HepG2 (cell line): Measurements from ENCODE around the gene PCYT2. TPM values are rescaled to one million over a fixed set of nuclear protein-coding genes. Genes with fewer than 3 reads are reported as not detected.

ENCODE experiments used
- ATF7 ChIP-seq, 2 experiments: fragments of 450-650 bp in 1 of 2; sonication (generic) in 1 of 2; formaldehyde crosslinking in 1 of 2; IDR thresholded peaks; 2 replicates each; pipeline versions ENCODE4 v1.4.0 to v1.6.1; 2016 to 2020; ENCODE audit warnings: antibody characterized with exemption in 1 of 2, mild to moderate bottlenecking in 1 of 2, missing genetic modification reagents in 1 of 2
- FOXJ3 ChIP-seq: sonication (generic); formaldehyde crosslinking; IDR thresholded peaks from 2 replicates; pipeline ENCODE4 v1.4.0; 2020; ENCODE audit warnings: missing genetic modification reagents, mild to moderate bottlenecking, borderline replicate concordance
- MAFF ChIP-seq: IDR thresholded peaks from 2 replicates; pipeline ENCODE4 v1.6.1; 2011; ENCODE audit warnings: low read depth, low read length, improper control_type of control experiment
- MTA3 ChIP-seq: sonication (generic); formaldehyde crosslinking; IDR thresholded peaks from 2 replicates; pipeline ENCODE4 v1.4.0; 2020; ENCODE audit warnings: missing genetic modification reagents
- RFXAP ChIP-seq: sonication (generic); formaldehyde crosslinking; IDR thresholded peaks from 2 replicates; pipeline ENCODE4 v1.4.0; 2020; ENCODE audit warnings: missing genetic modification reagents, borderline replicate concordance
- ZNF260 ChIP-seq: sonication (generic); formaldehyde crosslinking; IDR thresholded peaks from 2 replicates; pipeline ENCODE4 v1.4.0; 2020; ENCODE audit warnings: missing genetic modification reagents, low read depth, mild to moderate bottlenecking, borderline replicate concordance
- ZNF274 ChIP-seq: sonication (generic); formaldehyde crosslinking; IDR thresholded peaks from 2 replicates; pipeline ENCODE4 v1.5.1; 2020; ENCODE audit warnings: mild to moderate bottlenecking, missing genetic modification reagents
- ZNF3 ChIP-seq: IDR thresholded peaks from 2 replicates; pipeline ENCODE4 v1.7.0; 2017; ENCODE audit warnings: inconsistent platforms
- ZNF337 ChIP-seq: sonication (generic); formaldehyde crosslinking; IDR thresholded peaks from 2 replicates; pipeline ENCODE4 v1.5.1; 2020; ENCODE audit warnings: missing genetic modification reagents, low read depth, mild to moderate bottlenecking, borderline replicate concordance
- ZNF430 ChIP-seq: sonication (generic); formaldehyde crosslinking; IDR thresholded peaks from 2 replicates; pipeline ENCODE4 v1.9.0; 2021; ENCODE audit warnings: mild to moderate bottlenecking, missing genetic modification reagents
- ZNF660 ChIP-seq: sonication (generic); formaldehyde crosslinking; IDR thresholded peaks from 2 replicates; pipeline ENCODE4 v1.5.1; 2020; ENCODE audit warnings: mild to moderate bottlenecking, low read depth, missing genetic modification reagents, borderline replicate concordance
- polyA plus RNA-seq, 8 experiments: library from polyadenylated mRNA; depleted of rRNA in 3 of 8; stranded (reverse) in 7 of 8; unstranded in 1 of 8; fragments of >200 nt; fragmentation: Illumina TruSeq in 4 of 8; extraction: Trizol in 4 of 8; gene quantifications; 2 replicates each; pipeline versions ENCODE4 v1.2.1 to v1.2.3, GENCODE V29; 2011 to 2016; ENCODE audit warnings: low read depth in 4 of 8, missing spikeins in 1 of 8, mixed read lengths in 1 of 8; ENCODE audit not compliant: insufficient read depth in 1 of 8
- total RNA-seq, 5 experiments: library from RNA; depleted of rRNA; stranded (reverse); fragments of >200 nt; fragmentation: Illumina TruSeq; extraction: Trizol; gene quantifications; 2 replicates each; pipeline ENCODE4 v1.2.3, GENCODE V29; 2016; ENCODE audit warnings: low read depth in 1 of 5
- TF ChIP-seq, protein P1 (sequence below): IDR thresholded peaks from 2 replicates; pipeline ENCODE4 v1.6.1; 2012; ENCODE audit warnings: low read depth, low read length, improper control_type of control experiment
- TF ChIP-seq, protein P2 (sequence below): sonication (generic); formaldehyde crosslinking; IDR thresholded peaks from 2 replicates; pipeline ENCODE4 v1.4.0; 2020; ENCODE audit warnings: mild to moderate bottlenecking, missing genetic modification reagents
- TF ChIP-seq, protein P3 (sequence below): sonication (generic); formaldehyde crosslinking; IDR thresholded peaks from 2 replicates; pipeline ENCODE4 v1.4.0; 2020; ENCODE audit warnings: missing genetic modification reagents, low read depth, mild to moderate bottlenecking, borderline replicate concordance
- TF ChIP-seq, protein P4 (sequence below): sonication (generic); formaldehyde crosslinking; IDR thresholded peaks from 2 replicates; pipeline ENCODE4 v1.4.0; 2020; ENCODE audit warnings: missing genetic modification reagents

PCYT2 gene
- total and polyA plus RNA-seq, 2 of the 13 experiments (the other 11 are each of a cell fraction or from before 2014, with no cell fraction given), result 147 to 297 TPM

DNA sequence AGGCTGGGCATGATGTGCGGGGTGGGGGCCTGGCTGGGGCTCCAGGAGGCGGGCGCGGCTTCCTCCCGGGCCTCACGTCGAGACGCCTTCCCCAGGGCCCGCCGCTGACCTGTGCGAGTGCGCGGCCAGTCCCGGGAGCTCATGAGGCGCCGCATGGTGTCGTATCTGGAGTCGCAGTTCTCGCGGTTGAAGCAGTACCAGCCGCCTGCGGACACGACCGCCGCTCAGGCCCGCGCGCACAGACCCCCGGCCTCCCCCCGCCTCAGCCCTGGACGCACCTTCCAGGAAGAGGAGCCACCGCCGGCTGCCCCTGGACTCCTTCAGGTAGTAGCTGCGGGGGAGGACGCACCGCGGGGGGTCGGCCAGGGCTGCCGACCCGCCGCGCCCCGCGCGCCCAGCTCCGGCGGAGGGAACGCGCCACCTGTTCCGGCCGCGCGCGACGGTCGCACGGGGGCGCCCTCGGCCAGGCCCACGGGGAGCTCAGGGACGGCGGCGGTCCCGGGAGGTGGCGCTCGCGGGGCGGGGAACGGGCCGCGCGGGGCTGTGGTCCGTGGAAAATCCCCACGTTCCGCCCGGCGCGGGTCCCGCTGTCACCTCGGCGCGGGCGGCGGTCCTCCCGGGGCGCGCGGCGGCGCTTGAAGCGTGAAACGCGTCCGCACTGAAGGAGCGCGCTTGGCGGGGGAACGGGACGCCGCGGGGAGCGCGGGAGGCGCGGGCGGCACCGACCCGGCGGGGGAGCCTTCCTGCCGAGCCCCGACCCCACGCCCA is 48.3 kb upstream of the PCYT2 start (continued):
- TF ChIP-seq ZNF274 (CRISPR knock-in tag), result no peak; the same call in 1 of the 2 replicates
- TF ChIP-seq ZNF260, result no peak
- TF ChIP-seq, protein P1, sequence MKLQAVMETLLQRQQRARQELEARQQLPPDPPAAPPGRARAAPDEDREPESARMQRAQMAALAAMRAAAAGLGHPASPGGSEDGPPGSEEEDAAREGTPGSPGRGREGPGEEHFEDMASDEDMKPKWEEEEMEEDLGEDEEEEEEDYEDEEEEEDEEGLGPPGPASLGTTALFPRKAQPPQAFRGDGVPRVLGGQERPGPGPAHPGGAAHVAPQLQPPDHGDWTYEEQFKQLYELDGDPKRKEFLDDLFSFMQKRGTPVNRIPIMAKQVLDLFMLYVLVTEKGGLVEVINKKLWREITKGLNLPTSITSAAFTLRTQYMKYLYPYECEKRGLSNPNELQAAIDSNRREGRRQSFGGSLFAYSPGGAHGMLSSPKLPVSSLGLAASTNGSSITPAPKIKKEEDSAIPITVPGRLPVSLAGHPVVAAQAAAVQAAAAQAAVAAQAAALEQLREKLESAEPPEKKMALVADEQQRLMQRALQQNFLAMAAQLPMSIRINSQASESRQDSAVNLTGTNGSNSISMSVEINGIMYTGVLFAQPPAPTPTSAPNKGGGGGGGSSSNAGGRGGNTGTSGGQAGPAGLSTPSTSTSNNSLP, result no peak
- TF ChIP-seq, protein P2, sequence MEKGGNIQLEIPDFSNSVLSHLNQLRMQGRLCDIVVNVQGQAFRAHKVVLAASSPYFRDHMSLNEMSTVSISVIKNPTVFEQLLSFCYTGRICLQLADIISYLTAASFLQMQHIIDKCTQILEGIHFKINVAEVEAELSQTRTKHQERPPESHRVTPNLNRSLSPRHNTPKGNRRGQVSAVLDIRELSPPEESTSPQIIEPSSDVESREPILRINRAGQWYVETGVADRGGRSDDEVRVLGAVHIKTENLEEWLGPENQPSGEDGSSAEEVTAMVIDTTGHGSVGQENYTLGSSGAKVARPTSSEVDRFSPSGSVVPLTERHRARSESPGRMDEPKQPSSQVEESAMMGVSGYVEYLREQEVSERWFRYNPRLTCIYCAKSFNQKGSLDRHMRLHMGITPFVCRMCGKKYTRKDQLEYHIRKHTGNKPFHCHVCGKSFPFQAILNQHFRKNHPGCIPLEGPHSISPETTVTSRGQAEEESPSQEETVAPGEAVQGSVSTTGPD (CRISPR knock-in tag), result no peak
- TF ChIP-seq, protein P3, sequence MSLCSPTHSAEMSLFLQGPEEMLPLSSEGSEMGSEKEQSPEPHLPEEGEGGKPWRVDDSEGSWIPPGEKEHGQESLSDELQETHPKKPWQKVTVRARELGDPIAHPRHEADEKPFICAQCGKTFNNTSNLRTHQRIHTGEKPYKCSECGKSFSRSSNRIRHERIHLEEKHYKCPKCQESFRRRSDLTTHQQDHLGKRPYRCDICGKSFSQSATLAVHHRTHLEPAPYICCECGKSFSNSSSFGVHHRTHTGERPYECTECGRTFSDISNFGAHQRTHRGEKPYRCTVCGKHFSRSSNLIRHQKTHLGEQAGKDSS (CRISPR knock-in tag), result no peak
- no peak for TF ChIP-seq ZNF337 (CRISPR knock-in tag)
- peak; percentile 41; the same call in 1 of the 2 replicates for TF ChIP-seq ZNF430 (CRISPR knock-in tag)
- TF ChIP-seq FOXJ3 (CRISPR knock-in tag), result no peak
- no peak for TF ChIP-seq ZNF3 (CRISPR knock-in tag)
- TF ChIP-seq MAFF, result no peak
- 0 out of 2 replicates have a peak, but pooled peaks have one; percentile 41 for TF ChIP-seq RFXAP
- no peak for TF ChIP-seq ATF7 (IDR thresholded peaks at IDR 0.05)
- TF ChIP-seq ATF7 (CRISPR knock-in tag; IDR thresholded peaks at IDR 0.05), result no peak
- TF ChIP-seq, protein P4, sequence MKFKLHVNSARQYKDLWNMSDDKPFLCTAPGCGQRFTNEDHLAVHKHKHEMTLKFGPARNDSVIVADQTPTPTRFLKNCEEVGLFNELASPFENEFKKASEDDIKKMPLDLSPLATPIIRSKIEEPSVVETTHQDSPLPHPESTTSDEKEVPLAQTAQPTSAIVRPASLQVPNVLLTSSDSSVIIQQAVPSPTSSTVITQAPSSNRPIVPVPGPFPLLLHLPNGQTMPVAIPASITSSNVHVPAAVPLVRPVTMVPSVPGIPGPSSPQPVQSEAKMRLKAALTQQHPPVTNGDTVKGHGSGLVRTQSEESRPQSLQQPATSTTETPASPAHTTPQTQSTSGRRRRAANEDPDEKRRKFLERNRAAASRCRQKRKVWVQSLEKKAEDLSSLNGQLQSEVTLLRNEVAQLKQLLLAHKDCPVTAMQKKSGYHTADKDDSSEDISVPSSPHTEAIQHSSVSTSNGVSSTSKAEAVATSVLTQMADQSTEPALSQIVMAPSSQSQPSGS (CRISPR knock-in tag), result 0 out of 2 replicates have a peak, but pooled peaks have one; percentile 27
- TF ChIP-seq ZNF660 (CRISPR knock-in tag), result no peak
- no peak for TF ChIP-seq MTA3 (CRISPR knock-in tag)
